Activated T-helper 9 cell treated with anti-CD3 and anti-CD28 coated beads, Interleukin-2, amount 50 U/mL, for 16 hours (primary cell): Measurements from ENCODE around the gene GPR153.
A peak's percentile ranks its signal among the peaks of the same experiment; 100 is the strongest.
"Not testable (repeated sequence)": the region's sequence is repeated elsewhere in the genome, so short reads cannot be mapped to it uniquely, and the experiment has no call there.

Source experiments
- DNase-seq: peaks from one replicate; pipeline ENCODE4 v3.0.0-alpha.2; 2020; ENCODE audit warnings: low read depth

Gene GPR153

DNA sequence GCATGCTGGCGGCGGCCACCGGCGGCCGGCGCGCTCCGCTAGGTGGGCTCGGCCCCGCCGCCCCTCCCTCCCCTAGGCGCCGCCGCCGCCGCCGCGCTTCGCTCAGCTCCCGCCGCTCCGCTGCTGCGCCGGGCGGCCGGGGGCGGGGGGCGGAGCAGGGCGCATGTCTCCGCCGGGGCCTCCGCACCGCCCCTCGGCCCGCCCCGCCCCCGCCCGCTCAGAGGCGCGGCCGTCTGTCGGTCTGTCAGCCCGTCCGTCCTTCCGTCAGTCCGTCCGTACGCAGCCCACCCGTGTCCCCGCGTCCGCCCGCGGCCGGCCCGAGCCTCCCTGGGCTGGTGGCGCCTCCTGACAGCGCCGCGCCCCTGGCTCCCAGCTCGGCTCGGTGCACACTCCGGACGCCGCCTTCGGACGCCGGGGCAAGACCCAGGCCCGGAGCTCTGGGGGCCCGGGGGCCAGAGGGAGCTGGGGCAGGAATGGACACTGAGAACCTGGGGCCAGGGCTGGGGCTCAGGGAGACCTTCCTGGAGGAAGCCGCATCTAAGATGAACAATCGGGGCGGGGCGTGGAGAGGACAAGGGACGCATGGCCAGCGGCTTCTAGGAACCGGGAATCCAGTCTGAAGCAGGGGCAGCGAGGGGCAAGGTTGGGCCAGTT lies at the start of gene GPR153:
Gene GPR153, minus strand, starts transcription at position 138 of the 654 bp plus-strand sequence. CDS start 6,193 bp downstream, outside the sequence.
- peak; percentile 40 for DNase-seq

DNA sequence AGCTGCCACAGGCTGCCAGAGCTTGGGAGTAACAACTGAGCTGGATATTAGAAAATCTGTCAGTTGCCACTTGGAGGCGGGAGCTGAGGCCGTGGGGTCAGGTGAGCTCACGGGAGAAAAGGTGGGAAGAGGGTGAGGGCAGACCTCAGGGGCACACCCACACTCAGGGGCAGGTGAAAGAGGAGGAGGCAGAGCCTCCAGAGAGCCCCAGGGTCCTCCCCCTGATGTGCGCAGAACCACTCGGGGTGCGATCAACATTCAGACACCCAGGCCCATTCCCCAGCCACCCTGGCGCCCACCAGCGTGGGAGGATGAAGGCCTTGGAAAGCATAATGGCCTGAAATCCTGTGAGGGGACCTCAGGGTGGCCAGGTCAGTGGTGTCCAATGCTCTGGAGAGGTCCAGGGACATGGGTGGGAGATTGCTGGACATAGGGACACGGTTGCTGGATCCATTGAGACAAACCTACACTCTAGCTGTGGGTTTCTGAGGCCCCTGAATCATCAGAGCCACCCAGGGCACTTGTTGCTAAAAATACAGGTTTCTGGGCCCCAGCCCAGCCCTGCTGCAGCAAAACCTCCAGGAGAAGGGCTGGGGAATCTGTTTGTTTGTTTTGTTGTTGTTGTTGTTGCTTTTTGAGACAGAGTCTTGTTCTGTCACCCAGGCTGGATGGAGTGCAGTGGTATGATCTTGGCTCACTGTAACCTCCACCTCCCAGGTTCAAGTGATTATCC lies 49.4 kb upstream of the GPR153 start:
- no peak for DNase-seq

DNA sequence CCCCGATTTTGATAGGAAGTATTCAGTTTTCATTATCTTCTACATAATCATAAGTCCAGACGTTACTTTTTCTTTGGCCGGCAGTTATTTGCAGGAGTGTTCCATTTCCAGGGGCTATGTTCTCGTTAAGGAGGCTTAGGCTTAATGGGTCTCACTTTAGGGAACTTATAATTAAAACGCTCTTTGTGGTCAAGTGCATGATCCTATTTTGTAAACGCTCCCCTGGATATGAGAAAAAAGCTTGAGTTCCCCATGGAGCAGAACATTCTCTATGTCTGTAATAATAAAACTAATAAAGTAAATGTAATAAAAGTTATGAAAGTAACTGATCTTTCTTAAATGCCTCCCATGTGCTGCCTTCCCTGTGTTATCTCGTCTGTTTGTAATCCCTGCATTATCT lies 48.7 kb upstream of the GPR153 start:
- no peak for DNase-seq

DNA sequence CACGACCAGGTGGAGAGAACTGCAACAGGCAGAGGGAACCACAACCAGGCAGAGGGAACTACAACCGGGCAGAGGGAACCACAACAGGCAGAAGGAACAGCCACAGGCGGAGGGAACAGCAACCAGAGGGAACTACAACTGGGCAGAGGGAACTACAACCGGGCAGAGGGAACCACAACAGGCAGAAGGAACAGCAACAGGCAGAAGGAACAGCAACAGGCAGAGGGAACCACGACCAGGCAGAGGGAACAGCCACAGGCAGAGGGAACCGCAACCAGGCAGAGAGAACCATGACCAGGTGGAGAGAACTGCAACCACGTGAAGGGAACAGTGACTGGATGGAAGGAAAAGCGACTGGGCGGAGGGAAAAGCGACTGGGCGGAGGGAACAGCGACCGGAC lies 47.6 kb upstream of the GPR153 start:
- no peak for DNase-seq

DNA sequence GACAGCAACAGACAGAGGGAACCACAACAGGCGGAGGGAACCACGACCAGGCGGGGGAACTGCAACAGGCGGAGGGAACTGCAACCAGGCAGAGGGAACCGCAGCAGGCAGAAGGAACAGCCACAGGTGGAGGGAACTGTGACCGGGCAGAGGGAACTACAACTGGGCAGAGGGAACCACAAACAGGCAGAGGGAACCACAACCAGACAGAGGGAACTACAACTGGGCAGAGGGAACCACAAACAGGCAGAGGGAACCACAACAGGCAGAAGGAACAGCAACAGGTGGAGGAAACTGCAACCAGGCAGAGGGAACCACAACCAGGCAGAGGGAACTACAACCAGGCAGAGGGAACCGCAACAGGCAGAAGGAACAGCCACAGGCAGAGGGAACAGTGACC lies 46.8 kb upstream of the GPR153 start:
- DNase-seq = not testable (repeated sequence)

DNA sequence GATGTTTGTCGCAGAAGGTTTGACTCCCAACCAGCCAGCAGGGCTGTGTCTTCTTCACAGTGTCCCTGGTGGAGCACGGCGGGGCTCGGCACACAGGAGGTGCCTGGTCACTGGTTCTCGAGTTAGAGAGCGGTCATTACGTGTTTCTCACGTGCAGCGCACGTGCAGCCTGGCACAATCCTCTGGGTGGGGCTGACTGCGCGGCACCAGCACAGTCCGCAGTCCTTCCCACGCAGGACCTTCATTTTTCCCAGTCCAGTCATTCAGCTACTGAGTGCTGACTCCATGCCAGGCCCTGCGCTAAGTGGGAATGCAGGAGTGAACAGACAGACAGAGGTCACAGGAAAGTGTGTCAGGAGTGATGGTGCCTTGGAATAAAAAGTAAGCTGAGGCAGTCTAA lies 46.2 kb upstream of the GPR153 start:
- no peak for DNase-seq

DNA sequence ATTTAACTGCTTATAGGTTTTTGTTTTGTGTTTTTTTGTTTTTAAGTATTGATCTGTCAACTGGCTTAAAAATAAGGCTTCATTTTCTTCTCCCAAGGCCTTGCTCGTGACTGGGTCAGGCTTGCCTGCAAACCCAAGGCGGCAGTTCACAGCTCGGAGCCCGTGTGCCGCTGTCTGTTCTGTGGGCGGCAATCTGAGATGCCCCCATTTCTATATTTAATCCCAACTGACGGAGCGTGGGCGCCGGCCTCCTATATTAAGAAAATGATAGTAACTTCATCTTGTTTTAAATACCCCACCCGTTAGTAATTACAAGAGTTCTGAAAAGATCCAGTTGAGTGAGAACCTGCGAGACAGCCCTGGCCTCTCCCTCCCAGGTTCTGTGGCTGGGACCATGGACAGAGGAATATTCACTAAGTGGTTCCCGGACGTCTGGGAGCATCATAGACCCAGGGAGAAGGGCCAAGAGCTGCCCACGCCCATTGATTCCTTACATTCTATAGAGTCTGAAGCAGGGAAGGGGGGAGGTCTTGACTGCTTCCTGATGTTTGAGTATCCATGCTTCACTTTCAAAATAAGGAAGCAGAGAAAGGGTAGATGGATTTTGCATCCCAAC lies 42.6 kb upstream of the GPR153 start:
- DNase-seq = no peak

DNA sequence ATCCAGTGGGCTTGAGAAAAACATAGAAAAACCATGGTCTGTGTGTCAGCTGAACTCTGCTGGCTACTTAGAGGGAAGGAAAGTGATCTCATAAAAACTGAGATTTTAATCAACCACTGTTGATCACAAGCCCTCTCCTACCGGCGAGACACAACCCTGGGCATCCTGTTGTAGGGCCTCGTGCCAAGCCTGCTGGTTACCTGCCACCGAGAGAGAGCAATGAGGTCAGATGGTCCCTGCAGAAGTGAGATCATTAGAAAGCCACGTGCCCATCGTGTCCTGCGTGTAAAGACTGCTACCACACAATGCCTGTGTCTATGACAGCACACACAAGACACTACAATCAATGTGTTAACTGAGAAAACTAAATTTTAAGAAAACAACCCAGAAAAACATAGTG lies 41.7 kb upstream of the GPR153 start:
- DNase-seq = no peak

DNA sequence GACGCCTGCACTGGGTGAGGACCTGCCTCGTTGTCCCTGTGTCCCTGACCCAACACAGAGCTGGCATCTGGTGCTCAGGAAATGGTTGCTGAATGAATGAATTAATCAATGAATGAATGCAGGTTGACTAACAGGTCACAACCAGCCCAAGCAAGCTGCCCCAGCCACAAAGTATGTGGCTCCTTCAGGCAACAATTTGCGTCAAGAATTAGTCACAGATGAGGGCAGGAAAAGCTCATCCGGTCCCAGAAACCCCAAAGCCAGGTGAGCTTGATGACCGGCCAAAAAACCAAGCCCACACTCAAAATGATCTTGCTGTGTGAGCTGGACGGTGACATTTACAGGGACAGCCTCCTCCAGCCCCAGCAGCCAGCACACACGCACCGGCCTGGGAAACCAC lies 40.6 kb upstream of the GPR153 start:
- no peak for DNase-seq

DNA sequence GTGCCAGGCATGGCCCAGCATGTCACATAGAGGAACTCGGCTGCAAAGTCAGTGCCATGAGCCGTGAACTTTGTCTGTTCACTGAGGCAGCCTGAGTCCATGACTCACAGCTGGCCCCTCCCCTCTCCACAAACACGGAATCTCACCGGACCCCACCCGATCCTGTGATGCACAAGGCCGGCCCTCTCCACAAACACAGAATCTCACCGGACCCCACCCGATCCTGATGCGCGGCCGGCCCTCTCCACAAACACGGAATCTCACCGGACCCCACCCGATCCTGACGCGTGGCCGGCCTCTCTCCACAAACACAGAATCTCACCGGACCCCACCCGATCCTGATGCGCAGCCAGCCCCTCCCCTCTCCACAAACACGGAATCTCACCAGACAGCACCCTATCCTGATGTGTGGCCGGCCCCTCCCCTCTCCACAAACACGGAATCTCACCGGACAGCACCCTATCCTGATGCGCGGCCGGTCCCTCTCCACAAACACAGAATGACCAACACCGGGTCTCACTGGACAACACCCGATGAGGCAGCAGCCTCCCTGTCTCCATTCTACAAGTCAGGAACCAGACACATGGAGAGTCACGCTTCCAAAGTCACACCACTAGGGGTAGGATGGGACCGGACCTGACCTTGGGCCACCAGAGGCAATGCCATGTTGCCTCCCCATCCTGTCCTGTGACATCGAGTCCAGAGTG lies 39.6 kb upstream of the GPR153 start:
- no peak for DNase-seq

DNA sequence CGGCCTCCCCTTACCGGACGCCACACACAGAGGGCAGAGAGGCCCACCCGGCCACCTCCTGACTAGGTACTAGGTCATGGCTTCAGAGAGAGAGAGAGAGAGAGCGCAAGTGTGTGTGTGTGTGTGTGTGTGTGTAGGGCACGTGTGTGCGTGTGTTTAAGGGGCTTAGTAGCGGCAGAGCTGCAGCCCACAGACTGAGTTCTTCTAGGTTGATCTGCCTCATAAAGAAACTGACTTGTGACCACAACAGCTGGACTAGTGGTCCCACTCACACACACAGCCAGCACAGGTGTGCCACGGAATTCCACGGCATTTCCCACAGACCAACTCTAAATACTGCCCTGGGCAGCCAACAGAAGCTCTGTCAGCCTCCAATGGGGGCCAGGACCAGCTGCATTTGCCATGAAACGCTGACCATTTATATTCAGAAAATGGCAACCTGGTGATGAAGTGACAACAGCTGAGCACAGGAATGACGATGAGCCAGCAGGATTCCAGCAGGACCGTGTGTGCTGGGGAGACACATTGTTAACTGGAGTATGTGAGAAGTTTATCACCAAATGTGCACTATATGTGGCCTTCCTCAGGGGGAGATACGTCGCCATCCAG lies 38.8 kb upstream of the GPR153 start:
- DNase-seq = no peak

DNA sequence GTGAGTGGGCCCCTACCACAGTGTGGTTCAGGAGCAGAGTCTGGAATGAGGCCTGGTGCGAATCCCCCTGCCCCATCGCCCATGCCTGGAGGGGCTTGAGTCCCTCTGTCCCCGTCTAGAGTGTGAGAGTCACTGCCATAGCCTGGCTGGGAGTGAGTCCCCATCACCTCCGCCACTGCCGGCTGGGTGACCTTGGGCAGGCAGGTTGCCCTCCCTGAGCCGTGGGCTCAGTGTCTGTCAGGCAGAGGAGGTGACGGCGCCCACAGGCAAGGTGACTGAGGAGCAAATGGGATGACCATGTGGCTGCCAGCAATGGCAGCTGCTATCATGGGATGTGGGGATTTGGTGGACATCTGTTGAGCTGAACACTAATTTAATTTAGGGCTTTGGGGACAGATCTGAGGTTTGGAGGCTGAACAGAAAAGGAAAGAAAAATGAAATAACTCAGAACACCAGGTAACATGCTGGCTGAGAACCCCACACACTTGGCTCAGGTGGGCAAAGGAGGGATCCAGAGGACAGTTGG lies 38.1 kb upstream of the GPR153 start:
- no peak for DNase-seq

DNA sequence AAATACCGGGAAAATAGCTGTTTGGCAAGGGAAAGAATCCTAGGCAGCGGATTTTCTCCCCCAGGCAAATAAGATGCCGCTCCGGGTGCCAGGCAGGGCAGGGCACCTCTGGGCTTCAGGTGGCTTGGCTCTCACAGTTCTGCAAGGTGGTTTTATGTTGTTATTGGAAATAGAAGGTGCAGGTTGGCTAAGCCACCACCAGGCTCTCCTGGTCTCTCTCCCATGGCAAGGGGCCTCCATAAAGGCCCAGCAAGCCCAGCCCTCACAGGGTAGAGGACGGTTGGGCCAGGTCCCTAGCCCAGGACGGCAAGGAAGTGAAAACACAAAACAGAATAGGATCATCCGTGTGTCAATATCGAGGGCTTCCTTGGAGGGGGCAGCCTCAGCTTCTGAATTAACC lies 37.6 kb upstream of the GPR153 start:
- no peak for DNase-seq

DNA sequence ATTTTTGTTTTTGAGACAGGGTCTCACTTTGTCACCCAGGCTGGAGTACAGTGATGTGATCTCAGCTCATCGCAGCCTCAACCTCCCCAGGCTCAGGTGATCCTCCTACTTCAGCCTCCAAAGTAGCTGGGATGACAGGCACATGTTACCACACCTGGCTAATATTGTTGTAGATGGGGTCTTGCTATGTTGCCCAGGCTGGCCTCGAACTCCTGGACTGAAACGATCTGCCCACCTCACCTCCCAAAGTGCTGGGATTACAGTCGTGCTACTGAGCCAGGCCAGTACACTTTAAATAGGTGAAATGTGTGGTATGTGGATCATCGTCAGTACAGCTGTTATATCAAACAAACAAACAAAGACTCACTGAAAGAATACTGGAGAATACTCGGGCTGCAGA lies 35.0 kb upstream of the GPR153 start:
- DNase-seq = no peak

DNA sequence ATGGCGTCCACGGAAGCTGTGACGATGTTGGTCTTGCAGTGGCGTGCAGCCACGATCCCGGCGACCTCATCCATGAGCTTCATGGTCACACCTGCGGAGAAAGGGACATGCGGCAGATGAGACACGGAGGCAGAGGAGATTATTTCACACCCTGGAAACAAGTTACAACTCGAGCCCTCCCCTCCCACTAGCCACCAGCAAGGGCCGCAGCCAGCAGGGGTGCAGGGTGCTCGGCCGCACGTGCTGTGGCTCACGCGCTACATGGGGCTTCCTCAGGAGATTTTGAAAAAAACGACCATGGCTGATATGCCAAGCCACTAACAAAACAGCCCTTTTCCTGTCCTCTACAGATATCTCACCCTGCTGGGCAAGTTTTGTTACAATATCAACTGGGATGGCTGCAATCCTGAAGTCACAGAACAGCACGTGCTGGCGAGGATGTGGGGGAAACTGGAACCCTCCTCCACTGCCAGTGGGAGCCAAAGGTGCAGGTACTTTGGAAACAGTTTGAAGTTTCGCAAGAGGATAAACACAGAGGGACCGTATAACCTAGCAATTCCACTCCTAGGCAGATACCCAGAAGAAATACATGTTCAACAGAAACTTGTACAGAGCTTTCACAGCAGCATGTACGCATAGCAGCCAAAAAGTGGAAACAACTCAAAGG lies 34.1 kb upstream of the GPR153 start:
- DNase-seq = no peak

DNA sequence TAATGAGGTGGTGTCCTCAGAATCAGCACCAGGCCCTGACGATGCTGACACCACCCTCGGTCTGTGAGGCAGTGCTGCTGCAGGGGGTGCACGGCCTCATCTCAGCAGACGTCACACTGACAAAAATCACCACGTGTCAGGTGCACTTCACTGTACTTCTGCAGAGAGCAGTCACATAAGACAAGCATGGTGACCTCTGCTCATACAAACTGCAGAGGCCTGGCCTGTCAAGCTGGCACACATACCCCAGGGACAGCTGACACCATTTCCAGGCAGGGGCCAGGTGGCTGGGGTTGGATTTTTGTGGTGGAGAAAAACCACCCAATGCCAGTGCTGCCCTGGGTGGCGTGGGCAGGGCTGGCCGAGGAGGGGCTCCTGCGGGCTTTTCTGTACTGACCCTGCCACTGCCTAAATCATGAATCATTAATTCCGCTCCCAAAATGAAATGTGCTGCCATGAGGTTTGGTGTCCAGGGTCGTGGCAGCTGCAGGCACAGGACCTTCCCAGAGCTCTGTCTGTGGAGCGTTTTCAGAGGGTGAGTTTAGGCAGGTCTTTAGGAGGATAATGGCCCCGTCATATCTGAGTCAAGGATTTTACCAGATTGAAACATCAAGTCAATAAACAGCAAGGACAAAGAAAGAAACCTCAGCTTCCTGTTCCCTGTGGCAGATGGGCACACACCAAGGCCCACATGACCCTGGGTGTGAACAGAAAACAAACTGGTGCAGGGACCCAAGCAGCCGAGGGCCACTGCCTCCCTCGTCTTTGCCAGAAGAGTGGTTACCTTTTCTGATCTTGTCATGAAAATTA lies 33.4 kb upstream of the GPR153 start:
- DNase-seq = no peak

DNA sequence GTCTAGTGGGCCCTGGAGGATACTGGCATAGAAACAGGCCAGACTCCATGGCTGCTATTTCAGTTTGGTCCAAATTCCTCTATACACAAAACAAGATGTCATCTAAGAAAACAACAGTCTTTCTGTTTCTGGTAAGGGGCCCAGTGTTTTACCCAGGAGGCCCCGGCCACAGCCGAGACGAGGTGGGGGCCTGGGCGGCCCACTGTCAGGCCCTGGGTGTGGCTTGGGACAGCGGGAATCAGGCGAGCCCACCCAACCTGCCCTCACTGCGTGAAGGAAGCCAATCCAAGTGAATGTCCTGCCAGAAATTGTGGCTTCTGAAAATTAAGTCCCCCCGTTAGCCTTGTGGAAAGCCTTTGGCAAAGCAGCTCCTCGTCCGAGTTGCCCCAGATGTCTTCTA lies 31.2 kb upstream of the GPR153 start:
- no peak for DNase-seq

DNA sequence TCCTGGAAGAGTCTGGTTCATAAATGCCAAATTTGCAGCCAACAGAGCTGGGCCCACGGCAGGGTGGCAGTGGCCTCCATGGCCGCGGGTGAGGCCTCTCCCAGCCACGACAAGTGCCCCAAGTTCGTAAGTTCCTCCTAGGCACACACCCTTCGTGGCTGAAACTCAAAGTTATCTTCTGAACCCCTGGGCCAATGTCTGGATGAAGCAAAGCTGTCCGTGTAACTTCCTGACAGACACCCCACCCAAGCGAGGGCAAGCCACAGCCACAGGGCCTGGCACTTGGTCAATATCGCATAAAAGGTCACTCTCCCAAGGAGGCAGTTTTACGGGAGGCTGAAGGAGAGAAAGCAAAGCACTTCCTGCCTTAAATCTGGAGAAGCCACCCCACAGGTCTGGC lies 27.8 kb upstream of the GPR153 start:
- DNase-seq = no peak

DNA sequence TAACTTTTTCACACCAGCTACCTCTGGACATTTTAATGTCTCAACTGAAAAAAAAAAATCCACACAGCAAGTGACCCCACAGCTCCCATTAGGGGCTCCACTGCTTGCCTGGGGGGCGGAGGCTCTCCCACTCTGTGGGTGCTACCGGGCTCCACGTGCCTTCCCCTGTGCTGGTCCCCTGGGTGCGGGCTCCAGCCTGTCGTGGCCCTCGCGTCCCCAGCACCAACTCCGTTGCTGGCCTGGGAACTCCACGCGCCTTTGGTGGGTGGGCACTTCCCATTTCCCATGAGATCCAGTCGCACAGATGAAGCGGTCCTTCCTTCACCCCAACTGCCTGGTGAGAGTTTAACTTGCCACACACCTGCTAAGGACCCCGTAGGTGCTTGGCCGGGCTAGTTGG lies 27.1 kb upstream of the GPR153 start:
- DNase-seq = no peak

DNA sequence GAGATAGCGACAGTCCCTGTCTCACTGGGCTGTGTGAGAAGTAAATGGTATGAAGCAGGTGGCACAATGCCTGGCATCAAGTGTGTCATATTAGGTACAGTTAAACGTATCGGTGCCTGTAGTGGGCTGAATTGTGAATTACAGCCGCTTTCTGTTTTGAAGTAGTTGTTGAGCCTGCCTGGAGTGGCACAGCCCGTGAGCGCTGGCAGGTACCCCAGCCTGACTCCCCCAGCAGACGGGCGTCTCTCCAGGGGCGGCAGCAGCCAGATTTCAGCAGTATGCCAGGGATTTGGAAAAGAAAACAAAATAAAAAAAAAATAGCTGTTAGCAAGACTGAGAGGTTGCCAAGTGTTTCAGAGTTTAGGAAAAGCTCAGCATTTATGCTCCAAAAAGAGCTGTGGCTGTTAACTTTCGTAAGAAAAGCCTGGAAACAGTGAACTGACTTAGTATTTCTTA lies 26.6 kb upstream of the GPR153 start:
- DNase-seq = no peak

DNA sequence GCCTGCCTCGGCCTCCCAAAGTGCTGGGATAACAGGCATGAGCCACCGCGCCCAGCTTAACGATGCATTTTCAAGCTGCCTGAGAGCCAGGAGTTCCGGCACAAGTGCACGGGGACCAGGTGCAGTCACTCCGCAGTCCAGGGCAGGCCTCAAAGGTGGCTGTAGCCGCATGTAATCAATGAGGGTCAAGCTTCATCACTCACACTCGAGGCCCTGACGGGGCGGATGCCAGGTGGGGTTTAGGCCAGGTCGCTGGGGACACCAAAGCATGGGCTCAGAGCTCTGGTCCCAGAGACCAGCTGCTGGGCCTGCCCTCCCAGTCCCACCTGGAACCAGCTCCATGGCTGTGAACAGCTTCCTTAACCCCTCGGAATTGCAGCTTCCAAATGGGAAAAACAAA lies 26.1 kb upstream of the GPR153 start:
- no peak for DNase-seq
